Activated B cell treated with CpG ODN at 0.5 μM for 24 hours (primary cell): ENCODE results near the gene NR5A1. TPM values are rescaled to one million over a fixed set of nuclear protein-coding genes. Genes with fewer than 3 reads are reported as not detected.

ENCODE experiments used
- ATAC-seq: fragments of 200-7000 bp; cut with Tn5 transposase; one replicate; pipeline ENCODE4 v1.10.0; 2021; ENCODE audit warnings: low read depth, mild to moderate bottlenecking, moderate library complexity
- CTCF ChIA-PET: fragments of 350-600 bp; sonication (Branson Sonifier 250); formaldehyde crosslinking; loops from one replicate; lab custom pipeline; 2021; ENCODE audit warnings: antibody characterized with exemption; lab: Charles Lee
- POLR2A ChIA-PET: fragments of 350-600 bp; sonication (Branson Sonifier 250); formaldehyde crosslinking; loops from one replicate; lab custom pipeline; 2021; ENCODE audit warnings: antibody characterized with exemption; lab: Charles Lee
- DNase-seq: peaks from one replicate; pipeline ENCODE4 v3.0.0; 2022
- H3K27ac Mint-ChIP-seq: one replicate; pipeline ENCODE4 v1.8.0; 2020; ENCODE audit warnings: mixed read lengths
- H3K27me3 Mint-ChIP-seq: one replicate; pipeline ENCODE4 v1.8.0; 2021; ENCODE audit warnings: mixed read lengths
- H3K36me3 Mint-ChIP-seq: one replicate; pipeline ENCODE4 v1.8.0; 2021; ENCODE audit warnings: low read depth, mixed read lengths
- H3K4me1 Mint-ChIP-seq: one replicate; pipeline ENCODE4 v1.8.0; 2021; ENCODE audit warnings: mixed read lengths
- H3K4me3 Mint-ChIP-seq: one replicate; pipeline ENCODE4 v1.8.0; 2020; ENCODE audit warnings: mild to moderate bottlenecking, mixed read lengths
- H3K9me3 Mint-ChIP-seq: one replicate; pipeline ENCODE4 v1.8.0; 2020; ENCODE audit warnings: mixed read lengths
- CTCF ChIP-seq: fragments of 200-600 bp; IDR thresholded peaks from one replicate; pipeline ENCODE4 v1.8.0; 2022; ENCODE audit warnings: antibody characterized with exemption, mild to moderate bottlenecking
- intact Hi-C: fragments of 100-400 bp; cut with micrococcal nuclease; formaldehyde crosslinking; loops from one replicate; pipeline ENCODE4 v1.15.1; 2024
- total RNA-seq: library from RNA; stranded (reverse); gene quantifications from 2 replicates; pipeline ENCODE4 v1.2.3, GENCODE V29; 2022

The NR5A1 gene
- total RNA-seq, 1 donor from 2014 or later: not detected

- H3K4me3 Mint-ChIP-seq: no peak overlapping the region
- H3K9me3 Mint-ChIP-seq: no peaks in the 10 kb centered on the region
- no peak overlapping the region for H3K27ac Mint-ChIP-seq
- DNase-seq (no peak), ATAC-seq (no peak)
- H3K36me3 Mint-ChIP-seq: no peaks in the 10 kb centered on the region
- H3K27me3 Mint-ChIP-seq: no peaks in the 10 kb centered on the region
- TF ChIP-seq CTCF: no peak
- no peaks in the 10 kb centered on the region for H3K4me1 Mint-ChIP-seq
- ChIA-PET CTCF (no interaction called here), POLR2A (no interaction called here)
- intact Hi-C loops: no loop called here
Measured at GRCh38 chr9:124517600-124517999, 10.4 kb upstream of the NR5A1 start.

GRCh38 chr9:124514874-124515273 lies 7.7 kb upstream of the NR5A1 start:
- H3K4me1 Mint-ChIP-seq: no peaks in the 10 kb centered on the region
- no peak overlapping the region for H3K4me3 Mint-ChIP-seq
- DNase-seq (no peak), ATAC-seq (no peak)
- ChIA-PET CTCF (no interaction called here), POLR2A (no interaction called here)
- H3K9me3 Mint-ChIP-seq: no peaks in the 10 kb centered on the region
- TF ChIP-seq CTCF: no peak
- H3K27ac Mint-ChIP-seq: no peak overlapping the region
- H3K27me3 Mint-ChIP-seq: peaks cover 8% of the 10 kb centered on the region
- intact Hi-C loops: no loop called here
- H3K36me3 Mint-ChIP-seq: no peaks in the 10 kb centered on the region

- CTCF ChIA-PET: no interaction called here
- H3K4me1 Mint-ChIP-seq: no peaks in the 10 kb centered on the region
- no peak for DNase-seq
- TF ChIP-seq CTCF: no peak
- no peak overlapping the region for H3K4me3 Mint-ChIP-seq
- H3K27ac Mint-ChIP-seq: no peak overlapping the region
- H3K36me3 Mint-ChIP-seq: no peaks in the 10 kb centered on the region
- no peaks in the 10 kb centered on the region for H3K9me3 Mint-ChIP-seq
- intact Hi-C loops: no loop called here
- POLR2A ChIA-PET: no interaction called here
- no peak for ATAC-seq
- H3K27me3 Mint-ChIP-seq: peaks cover 8% of the 10 kb centered on the region
Measured at GRCh38 chr9:124514125-124514524, 6.9 kb upstream of the NR5A1 start.

GRCh38 chr9:124513376-124513994 lies 6.3 kb upstream of the NR5A1 start:
- H3K4me3 Mint-ChIP-seq: no peak overlapping the region
- ChIA-PET CTCF (no interaction called here), POLR2A (no interaction called here)
- H3K27ac Mint-ChIP-seq: no peak overlapping the region
- no peaks in the 10 kb centered on the region for H3K4me1 Mint-ChIP-seq
- H3K27me3 Mint-ChIP-seq: peaks cover 8% of the 10 kb centered on the region
- no peaks in the 10 kb centered on the region for H3K9me3 Mint-ChIP-seq
- ATAC-seq: no peak
- no peak for TF ChIP-seq CTCF
- H3K36me3 Mint-ChIP-seq: no peaks in the 10 kb centered on the region
- no peak for DNase-seq
- intact Hi-C loops: no loop called here

GRCh38 chr9:124512806-124513204 lies 5.6 kb upstream of the NR5A1 start:
- DNase-seq: no peak
- CTCF ChIA-PET: no interaction called here
- intact Hi-C loops: no loop called here
- Mint-ChIP-seq H3K4me1 (no peaks in the 10 kb centered on the region), H3K9me3 (no peaks in the 10 kb centered on the region), H3K27me3 (peaks cover 11% of the 10 kb centered on the region), H3K4me3 (no peak overlapping the region), H3K36me3 (no peaks in the 10 kb centered on the region), H3K27ac (no peak overlapping the region)
- POLR2A ChIA-PET: no interaction called here
- TF ChIP-seq CTCF: no peak
- no peak for ATAC-seq
